Measurements from ENCODE around the gene RHOF. TPM values are rescaled to one million over a fixed set of nuclear protein-coding genes. Genes with fewer than 3 reads are reported as not detected.

RHOF gene
- total and polyA plus RNA-seq, 2 of the 13 experiments (the other 11 are each of a cell fraction or from before 2014, with no cell fraction given): 14.6 to 32.2 TPM

DNA sequence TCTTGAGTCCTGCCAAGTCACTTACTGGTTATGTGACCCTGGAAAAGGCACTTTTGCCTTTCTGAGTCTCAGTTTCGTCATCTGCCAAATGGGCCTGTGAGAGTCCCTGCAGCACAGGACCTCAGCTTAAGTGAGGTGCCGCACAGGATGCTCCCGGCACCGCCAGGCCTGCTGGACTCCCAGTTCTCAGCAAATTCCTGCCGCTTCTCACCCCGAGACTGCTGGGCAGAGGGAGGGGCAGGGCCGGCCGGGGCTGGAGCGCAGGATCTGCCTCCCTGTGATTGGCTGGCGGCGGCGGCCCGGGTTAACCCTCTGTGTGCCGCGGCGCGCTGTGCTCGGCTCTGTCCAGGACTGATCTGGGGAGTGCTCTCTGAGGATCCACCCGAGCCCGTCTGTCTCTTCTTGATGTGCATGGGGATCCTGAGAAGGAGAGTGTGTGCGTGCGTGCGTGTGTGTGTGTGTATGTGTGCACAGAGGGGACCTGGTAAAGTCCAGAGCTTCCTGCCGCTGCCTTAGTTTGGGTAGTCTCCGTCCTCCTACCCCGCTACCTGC is 18.9 kb upstream of the RHOF start (continued):
- TF ChIP-seq REPIN1 (CRISPR knock-in tag; IDR thresholded peaks at IDR 0.05; ENCODE audit: borderline replicate concordance, low read depth): 0 out of 2 replicates have a peak, but pooled peaks have one; percentile 2
- no peak for TF ChIP-seq GTF3A (CRISPR knock-in tag; conservative IDR thresholded peaks at IDR 0.05)
- no peak for TF ChIP-seq TSC22D2 (CRISPR knock-in tag; IDR thresholded peaks at IDR 0.05; ENCODE audit: borderline replicate concordance)
- TF ChIP-seq, protein P1, sequence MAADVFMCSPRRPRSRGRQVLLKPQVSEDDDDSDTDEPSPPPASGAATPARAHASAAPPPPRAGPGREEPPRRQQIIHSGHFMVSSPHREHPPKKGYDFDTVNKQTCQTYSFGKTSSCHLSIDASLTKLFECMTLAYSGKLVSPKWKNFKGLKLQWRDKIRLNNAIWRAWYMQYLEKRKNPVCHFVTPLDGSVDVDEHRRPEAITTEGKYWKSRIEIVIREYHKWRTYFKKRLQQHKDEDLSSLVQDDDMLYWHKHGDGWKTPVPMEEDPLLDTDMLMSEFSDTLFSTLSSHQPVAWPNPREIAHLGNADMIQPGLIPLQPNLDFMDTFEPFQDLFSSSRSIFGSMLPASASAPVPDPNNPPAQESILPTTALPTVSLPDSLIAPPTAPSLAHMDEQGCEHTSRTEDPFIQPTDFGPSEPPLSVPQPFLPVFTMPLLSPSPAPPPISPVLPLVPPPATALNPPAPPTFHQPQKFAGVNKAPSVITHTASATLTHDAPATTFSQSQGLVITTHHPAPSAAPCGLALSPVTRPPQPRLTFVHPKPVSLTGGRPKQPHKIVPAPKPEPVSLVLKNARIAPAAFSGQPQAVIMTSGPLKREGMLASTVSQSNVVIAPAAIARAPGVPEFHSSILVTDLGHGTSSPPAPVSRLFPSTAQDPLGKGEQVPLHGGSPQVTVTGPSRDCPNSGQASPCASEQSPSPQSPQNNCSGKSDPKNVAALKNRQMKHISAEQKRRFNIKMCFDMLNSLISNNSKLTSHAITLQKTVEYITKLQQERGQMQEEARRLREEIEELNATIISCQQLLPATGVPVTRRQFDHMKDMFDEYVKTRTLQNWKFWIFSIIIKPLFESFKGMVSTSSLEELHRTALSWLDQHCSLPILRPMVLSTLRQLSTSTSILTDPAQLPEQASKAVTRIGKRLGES (CRISPR knock-in tag; IDR thresholded peaks at IDR 0.05; ENCODE audit: borderline replicate concordance): no peak
- TF ChIP-seq NFYC (CRISPR knock-in tag; IDR thresholded peaks at IDR 0.05): peak; percentile 64
- TF ChIP-seq, protein P2, sequence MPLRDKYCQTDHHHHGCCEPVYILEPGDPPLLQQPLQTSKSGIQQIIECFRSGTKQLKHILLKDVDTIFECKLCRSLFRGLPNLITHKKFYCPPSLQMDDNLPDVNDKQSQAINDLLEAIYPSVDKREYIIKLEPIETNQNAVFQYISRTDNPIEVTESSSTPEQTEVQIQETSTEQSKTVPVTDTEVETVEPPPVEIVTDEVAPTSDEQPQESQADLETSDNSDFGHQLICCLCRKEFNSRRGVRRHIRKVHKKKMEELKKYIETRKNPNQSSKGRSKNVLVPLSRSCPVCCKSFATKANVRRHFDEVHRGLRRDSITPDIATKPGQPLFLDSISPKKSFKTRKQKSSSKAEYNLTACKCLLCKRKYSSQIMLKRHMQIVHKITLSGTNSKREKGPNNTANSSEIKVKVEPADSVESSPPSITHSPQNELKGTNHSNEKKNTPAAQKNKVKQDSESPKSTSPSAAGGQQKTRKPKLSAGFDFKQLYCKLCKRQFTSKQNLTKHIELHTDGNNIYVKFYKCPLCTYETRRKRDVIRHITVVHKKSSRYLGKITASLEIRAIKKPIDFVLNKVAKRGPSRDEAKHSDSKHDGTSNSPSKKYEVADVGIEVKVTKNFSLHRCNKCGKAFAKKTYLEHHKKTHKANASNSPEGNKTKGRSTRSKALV (CRISPR knock-in tag; IDR thresholded peaks at IDR 0.05): no peak
- TF ChIP-seq ZC3H13 (CRISPR knock-in tag; IDR thresholded peaks at IDR 0.05): no peak
- TF ChIP-seq SMYD3 (CRISPR knock-in tag; IDR thresholded peaks at IDR 0.05): no peak
- no peak for TF ChIP-seq CBX1 (IDR thresholded peaks at IDR 0.05; ENCODE audit: low read depth)
- TF ChIP-seq, protein P3, sequence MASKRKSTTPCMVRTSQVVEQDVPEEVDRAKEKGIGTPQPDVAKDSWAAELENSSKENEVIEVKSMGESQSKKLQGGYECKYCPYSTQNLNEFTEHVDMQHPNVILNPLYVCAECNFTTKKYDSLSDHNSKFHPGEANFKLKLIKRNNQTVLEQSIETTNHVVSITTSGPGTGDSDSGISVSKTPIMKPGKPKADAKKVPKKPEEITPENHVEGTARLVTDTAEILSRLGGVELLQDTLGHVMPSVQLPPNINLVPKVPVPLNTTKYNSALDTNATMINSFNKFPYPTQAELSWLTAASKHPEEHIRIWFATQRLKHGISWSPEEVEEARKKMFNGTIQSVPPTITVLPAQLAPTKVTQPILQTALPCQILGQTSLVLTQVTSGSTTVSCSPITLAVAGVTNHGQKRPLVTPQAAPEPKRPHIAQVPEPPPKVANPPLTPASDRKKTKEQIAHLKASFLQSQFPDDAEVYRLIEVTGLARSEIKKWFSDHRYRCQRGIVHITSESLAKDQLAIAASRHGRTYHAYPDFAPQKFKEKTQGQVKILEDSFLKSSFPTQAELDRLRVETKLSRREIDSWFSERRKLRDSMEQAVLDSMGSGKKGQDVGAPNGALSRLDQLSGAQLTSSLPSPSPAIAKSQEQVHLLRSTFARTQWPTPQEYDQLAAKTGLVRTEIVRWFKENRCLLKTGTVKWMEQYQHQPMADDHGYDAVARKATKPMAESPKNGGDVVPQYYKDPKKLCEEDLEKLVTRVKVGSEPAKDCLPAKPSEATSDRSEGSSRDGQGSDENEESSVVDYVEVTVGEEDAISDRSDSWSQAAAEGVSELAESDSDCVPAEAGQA (IDR thresholded peaks at IDR 0.05; ENCODE audit: low read depth): no peak
- TF ChIP-seq, protein P3 (CRISPR knock-in tag; IDR thresholded peaks at IDR 0.05; ENCODE audit: borderline replicate concordance): no peak
- no peak for TF ChIP-seq ZNF713 (CRISPR knock-in tag; IDR thresholded peaks at IDR 0.05)
- no peak for TF ChIP-seq ZNF20 (CRISPR knock-in tag; IDR thresholded peaks at IDR 0.05)
- TF ChIP-seq NFATC3 (CRISPR knock-in tag; IDR thresholded peaks at IDR 0.05): no peak
- TF ChIP-seq THYN1 (CRISPR knock-in tag; IDR thresholded peaks at IDR 0.05; ENCODE audit: borderline replicate concordance, low read depth): no peak
- no peak for TF ChIP-seq TBP (CRISPR knock-in tag; IDR thresholded peaks at IDR 0.05)

All from HepG2 (cell line).